22Rv1 (cell line): ENCODE measurements around the gene PRG3.

Experiments
- CTCF ChIP-seq: fragments of 450-650 bp; IDR thresholded peaks from 2 replicates; pipeline ENCODE4 v1.5.1; 2017; ENCODE audit warnings: mild to moderate bottlenecking
- ZFX ChIP-seq: fragments of 450-650 bp; IDR thresholded peaks from 2 replicates; pipeline ENCODE4 v1.6.1; 2017; ENCODE audit warnings: antibody characterized with exemption, borderline replicate concordance

- TF ChIP-seq CTCF (no peak), ZFX (no peak)
Measured at GRCh38 chr11:57357310-57357709, 23.6 kb downstream of the PRG3 start.
